ENCODE data around the gene PTPN6. TPM values are rescaled to one million over a fixed set of nuclear protein-coding genes. Genes with fewer than 3 reads are reported as not detected.

PTPN6 gene
- total and polyA plus RNA-seq, 7 donors: 1.3 to 7.6 (median 3.6) TPM

- H3K27ac ChIP-seq: no peak overlapping the region
- DNase-seq: peak in 1 of 2 donors; percentile 27
- H3K36me3 ChIP-seq (ENCODE audit: insufficient read depth in 1 of 2, low read depth in 1 of 2): peaks cover 16 to 42% of the 10 kb centered on the region in 2 donors
- H3K4me1 ChIP-seq: peaks cover 21% of the 10 kb centered on the region
- WGBS, 3 donors: 72 to 77% (median 76%) methylated on average over 17 of the region's 17 CpGs
- ATAC-seq: no peak
- intact Hi-C loops (cut with DNase I): loop anchor here (1.0 to 5.0 kb wide), 2 partner anchors 40 to 42 kb away; no protein-coding TSS in a partner anchor
- no peaks in the 10 kb centered on the region for H3K27me3 ChIP-seq (ENCODE audit: insufficient read depth in 3 of 3, low read length in 2 of 3)
- TF ChIP-seq, protein P1, sequence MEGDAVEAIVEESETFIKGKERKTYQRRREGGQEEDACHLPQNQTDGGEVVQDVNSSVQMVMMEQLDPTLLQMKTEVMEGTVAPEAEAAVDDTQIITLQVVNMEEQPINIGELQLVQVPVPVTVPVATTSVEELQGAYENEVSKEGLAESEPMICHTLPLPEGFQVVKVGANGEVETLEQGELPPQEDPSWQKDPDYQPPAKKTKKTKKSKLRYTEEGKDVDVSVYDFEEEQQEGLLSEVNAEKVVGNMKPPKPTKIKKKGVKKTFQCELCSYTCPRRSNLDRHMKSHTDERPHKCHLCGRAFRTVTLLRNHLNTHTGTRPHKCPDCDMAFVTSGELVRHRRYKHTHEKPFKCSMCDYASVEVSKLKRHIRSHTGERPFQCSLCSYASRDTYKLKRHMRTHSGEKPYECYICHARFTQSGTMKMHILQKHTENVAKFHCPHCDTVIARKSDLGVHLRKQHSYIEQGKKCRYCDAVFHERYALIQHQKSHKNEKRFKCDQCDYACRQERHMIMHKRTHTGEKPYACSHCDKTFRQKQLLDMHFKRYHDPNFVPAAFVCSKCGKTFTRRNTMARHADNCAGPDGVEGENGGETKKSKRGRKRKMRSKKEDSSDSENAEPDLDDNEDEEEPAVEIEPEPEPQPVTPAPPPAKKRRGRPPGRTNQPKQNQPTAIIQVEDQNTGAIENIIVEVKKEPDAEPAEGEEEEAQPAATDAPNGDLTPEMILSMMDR (IDR thresholded peaks at IDR 0.05): no peak
- no peaks in the 10 kb centered on the region for H3K9me3 ChIP-seq
- H3K4me3 ChIP-seq: no peak overlapping the region
Observed at GRCh38 chr12:6963791-6964413, 12.7 kb downstream of the PTPN6 start.

DNA sequence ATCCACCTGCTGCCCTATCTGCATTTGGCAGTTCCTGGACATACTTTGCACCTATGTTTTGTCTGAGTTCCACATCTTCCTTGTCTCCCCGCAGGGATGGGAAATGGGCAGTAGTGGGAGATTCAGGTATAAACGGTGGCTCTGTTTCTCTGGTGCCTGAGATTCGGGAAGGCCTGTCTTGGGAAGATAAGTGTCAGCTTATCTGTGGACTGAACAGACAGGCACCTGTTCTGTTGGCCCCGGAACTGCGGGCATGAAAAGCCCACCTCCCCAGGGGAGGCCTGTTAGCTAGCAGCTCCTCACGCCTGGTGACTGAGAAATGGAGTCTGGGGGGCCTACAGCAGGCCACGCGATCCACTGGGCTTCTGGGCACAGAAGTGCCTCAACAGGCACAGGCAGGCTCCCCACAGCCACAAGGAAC is 13.5 kb downstream of the PTPN6 start:
- Histone ChIP-seq H3K4me3 (no peak overlapping the region), H3K27ac (peak overlapping the region; percentile 85), H3K27me3 (ENCODE audit: insufficient read depth in 3 of 3, low read length in 2 of 3) (no peaks in the 10 kb centered on the region), H3K36me3 (ENCODE audit: insufficient read depth in 1 of 2, low read depth in 1 of 2) (peaks cover 18 to 47% of the 10 kb centered on the region in 2 donors), H3K4me1 (peaks cover 28% of the 10 kb centered on the region), H3K9me3 (no peaks in the 10 kb centered on the region)
- TF ChIP-seq, protein P1 (IDR thresholded peaks at IDR 0.05): no peak
- DNase-seq (no peak), ATAC-seq (peak in 1 of 4 donors; percentile 0)
- 46 to 62% (median 56%) methylated on average over 8 of the region's 8 CpGs for WGBS, 3 donors
- intact Hi-C loops (cut with DNase I): loop anchor here (1.0 to 5.0 kb wide), 3 partner anchors 40 to 53 kb away; partner anchors contain the start of gene LPCAT3 (in 1 of the 2)

DNA sequence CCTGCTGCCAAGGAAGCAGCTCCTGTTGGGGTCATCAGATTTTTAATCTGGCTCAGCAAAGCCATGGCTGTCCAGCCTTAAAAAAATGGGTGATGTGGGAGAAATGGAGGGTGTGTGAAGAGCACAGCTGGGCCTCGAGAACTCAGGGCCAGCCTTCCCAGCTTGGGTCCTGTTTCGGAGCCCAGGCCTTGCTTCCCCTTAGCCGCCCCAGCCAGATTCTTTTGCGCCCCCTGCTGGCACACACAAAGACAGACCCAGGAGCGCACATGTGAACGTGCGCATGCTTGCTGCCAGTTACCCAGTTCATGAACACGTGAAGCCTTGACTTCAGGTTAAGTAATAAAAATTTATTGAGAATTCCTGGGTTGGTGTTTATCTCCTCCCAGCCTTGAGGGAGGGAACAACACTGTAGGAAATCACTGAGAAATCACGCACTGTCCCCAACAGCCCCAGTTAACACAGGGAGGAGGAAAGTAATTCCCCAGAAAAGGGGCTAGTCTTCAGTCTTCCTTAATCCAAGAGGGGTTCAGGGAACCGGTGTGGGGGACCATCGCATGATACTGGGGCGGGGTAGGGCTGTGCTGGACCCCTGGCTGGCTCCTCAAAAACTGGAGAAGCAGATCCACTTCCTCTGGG is 14.0 kb downstream of the PTPN6 start:
- H3K4me3 ChIP-seq: no peak overlapping the region
- WGBS, 3 donors: 20 to 25% (median 21%) methylated on average over 12 of the region's 12 CpGs
- TF ChIP-seq, protein P1 (IDR thresholded peaks at IDR 0.05): peak; percentile 87
- no peaks in the 10 kb centered on the region for H3K9me3 ChIP-seq
- peak overlapping the region; percentile 85 for H3K27ac ChIP-seq
- peak; percentile 68 to 83 (median 77) for ATAC-seq
- H3K4me1 ChIP-seq: peaks cover 29% of the 10 kb centered on the region
- intact Hi-C loops (cut with DNase I): loop anchor here in 1 of 2 donors (5.0 kb wide), 1 partner anchor 52 kb away; the partner anchor contains the start of gene LPCAT3
- H3K36me3 ChIP-seq (ENCODE audit: insufficient read depth in 1 of 2, low read depth in 1 of 2): peaks cover 18 to 47% of the 10 kb centered on the region in 2 donors
- H3K27me3 ChIP-seq (ENCODE audit: insufficient read depth in 3 of 3, low read length in 2 of 3): no peaks in the 10 kb centered on the region
- DNase-seq: peak; percentile 89 to 93

DNA sequence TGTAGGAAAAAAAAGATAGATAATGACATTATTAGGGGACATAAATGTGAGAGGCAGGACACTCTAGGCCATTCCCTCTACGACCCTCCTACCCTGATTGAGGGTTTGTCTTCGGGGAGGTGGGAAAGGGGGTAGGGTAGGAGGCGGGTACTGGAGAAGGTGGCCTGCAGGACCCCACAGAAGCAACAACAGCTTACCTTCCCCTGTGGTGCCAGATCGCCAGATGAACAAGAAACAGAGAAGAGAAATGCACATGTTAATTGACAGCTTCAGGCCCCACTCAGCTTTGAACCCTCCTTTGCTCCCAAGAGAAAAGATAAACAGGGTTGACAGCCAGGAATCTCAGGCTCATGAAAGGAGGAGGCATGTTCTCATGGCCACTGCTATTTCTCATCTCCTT is 14.6 kb downstream of the PTPN6 start:
- Histone ChIP-seq H3K27me3 (ENCODE audit: insufficient read depth in 3 of 3, low read length in 2 of 3) (no peaks in the 10 kb centered on the region), H3K4me1 (peaks cover 29% of the 10 kb centered on the region), H3K4me3 (no peak overlapping the region), H3K36me3 (ENCODE audit: insufficient read depth in 1 of 2, low read depth in 1 of 2) (peaks cover 18 to 47% of the 10 kb centered on the region in 2 donors), H3K27ac (peak overlapping the region; percentile 85), H3K9me3 (no peaks in the 10 kb centered on the region)
- intact Hi-C loops (cut with DNase I): loop anchor here in 1 of 2 donors (5.0 kb wide), 1 partner anchor 52 kb away; the partner anchor contains the start of gene LPCAT3
- ATAC-seq (no peak), DNase-seq (no peak)
- WGBS, 3 donors: 75 to 80% (median 78%) methylated on average over 4 of the region's 4 CpGs
- TF ChIP-seq, protein P1 (IDR thresholded peaks at IDR 0.05): no peak
